TTC549 (cell line): ENCODE data around the gene ROBO1.
A peak's percentile ranks its signal among the peaks of the same experiment; 100 is the strongest.
"Not testable (repeated sequence)": the region's sequence is repeated elsewhere in the genome, so short reads cannot be mapped to it uniquely, and the experiment has no call there.

Source experiments
- FAIRE-seq: peaks from 2 replicates; lab custom pipeline; 2012; peaks lifted over from hg19 to GRCh38; lab: Jason Lieb, UNC

The ROBO1 gene

DNA sequence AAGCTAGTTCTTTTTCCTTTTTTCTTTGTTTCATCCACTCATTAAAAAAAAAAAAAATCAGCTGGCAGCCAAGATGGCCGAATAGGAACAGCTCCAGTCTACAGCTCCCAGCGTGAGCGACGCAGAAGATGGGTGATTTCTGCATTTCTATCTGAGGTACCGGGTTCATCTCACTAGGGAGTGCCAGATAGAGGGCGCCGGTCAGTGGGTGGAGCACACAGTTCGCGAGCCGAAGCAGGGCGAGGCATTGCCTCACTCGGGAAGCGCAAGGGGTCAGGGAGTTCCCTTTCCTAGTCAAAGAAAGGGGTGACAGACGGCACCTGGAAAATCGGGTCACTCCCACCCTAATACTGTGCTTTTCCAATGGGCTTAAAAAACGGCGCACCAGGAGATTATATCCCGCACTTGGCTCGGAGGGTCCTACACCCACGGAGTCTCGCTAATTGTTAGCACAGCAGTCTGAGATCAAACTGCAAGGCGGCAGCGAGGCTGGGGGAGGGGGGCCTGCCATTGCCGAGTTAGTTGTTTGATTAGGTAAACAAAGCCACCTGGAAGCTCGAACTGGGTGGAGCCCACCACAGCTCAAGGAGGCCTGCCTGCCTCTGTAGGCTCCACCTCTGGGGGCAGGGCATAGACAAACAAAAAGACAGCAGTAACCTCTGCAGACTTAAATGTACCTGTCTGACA is 1092.5 kb downstream of the ROBO1 start:
- not testable (repeated sequence) for FAIRE-seq

DNA sequence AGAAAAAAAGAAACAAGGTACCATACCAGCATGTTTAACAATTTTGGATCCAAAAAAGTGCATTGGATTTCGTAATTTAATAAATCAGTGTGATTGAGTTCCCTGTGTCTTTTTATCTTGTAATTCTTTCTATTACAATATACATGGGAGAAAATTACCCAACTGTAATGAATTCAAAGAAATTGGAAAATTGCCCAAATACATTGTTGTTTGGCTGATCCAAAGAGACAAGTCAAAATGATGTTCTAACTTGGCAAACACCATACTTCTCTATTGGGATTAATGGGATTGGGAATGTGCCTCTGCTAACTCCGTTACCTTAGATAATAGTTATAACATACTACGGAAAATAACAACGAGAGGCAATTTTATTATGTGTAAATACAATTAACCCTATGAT is 1097.1 kb downstream of the ROBO1 start:
- no peak for FAIRE-seq

DNA sequence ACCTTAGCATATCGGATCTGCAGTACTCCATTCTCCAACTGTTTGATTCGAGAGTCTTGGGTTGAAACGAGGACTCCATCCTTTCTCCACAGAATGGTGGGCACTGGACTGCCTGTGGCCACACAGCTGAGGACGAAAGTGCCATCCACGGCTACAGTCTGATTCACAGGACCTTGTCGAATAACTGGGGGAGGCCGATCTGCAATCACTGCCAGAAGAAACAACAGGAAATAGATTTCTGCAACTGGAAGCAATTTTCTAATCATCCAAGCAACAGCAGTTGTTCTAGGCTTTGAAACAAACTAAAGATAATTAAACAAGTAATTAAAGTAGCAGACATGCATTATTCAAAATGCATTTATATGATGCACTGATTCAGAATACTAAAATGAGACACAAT is 1097.7 kb downstream of the ROBO1 start:
- no peak for FAIRE-seq

GRCh38 chr3:78668302-78668701 is 1099.5 kb downstream of the ROBO1 start:
- no peak for FAIRE-seq

- FAIRE-seq: no peak
Observed at GRCh38 chr3:78666470-78666800, 1101.4 kb downstream of the ROBO1 start.

- FAIRE-seq: no peak
Observed at GRCh38 chr3:78665776-78666469, 1101.9 kb downstream of the ROBO1 start.

- FAIRE-seq: no peak
Observed at GRCh38 chr3:78665101-78665500, 1102.7 kb downstream of the ROBO1 start.

- no peak for FAIRE-seq
Observed at GRCh38 chr3:78660957-78661356, 1106.8 kb downstream of the ROBO1 start.

DNA sequence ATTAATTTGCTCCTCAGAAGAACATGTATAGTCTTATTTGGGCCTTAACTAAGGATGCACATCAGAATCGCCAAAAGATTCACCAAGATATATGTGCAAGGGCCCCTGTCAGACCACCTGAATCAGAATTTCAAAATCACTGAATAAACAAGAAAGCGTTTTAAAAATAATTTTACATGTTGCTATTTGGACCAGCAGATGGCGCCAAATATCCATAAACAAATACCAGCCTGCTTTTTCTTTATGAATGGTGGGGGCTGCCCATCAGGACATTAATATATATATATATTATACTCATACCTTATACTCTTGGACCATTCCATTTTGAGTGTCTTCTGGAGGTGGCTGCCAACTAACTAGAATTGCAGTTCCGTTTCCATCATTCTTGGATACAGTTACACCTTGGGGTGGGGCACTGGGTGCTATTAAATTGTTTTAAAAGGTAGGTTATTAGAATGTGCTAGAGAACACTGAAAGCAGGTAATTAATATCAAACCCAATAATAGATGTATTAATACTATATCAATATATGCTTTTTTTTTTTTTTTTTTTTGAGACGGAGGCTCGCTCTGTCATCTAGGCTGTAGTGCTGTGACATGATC is 1108.3 kb downstream of the ROBO1 start:
- peak; percentile 54 for FAIRE-seq

DNA sequence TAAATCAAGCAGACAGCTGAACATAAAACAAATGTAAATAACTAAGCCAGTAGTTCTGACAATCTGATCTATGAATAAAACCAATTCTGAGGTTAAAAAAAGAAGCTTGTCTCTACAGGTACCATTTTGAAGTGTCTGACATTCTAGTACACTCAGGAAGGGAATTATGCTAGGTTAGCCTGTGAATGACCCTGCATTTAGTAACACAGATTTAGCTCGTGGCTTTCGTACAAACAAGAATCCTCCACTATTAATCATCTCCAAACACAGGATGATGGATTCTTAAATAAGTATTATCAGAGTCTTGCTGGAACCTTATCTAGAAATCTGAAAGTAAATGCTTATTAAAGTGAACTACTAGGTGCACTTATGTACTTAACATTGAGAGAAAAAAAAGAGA is 1120.1 kb downstream of the ROBO1 start:
- FAIRE-seq: no peak

- FAIRE-seq: peak; percentile 89
Observed at GRCh38 chr3:78645628-78646310, 1122.0 kb downstream of the ROBO1 start.

GRCh38 chr3:78644847-78645246 is 1123.0 kb downstream of the ROBO1 start:
- FAIRE-seq: no peak

- FAIRE-seq: no peak
Observed at GRCh38 chr3:78642226-78643035, 1125.4 kb downstream of the ROBO1 start.

DNA sequence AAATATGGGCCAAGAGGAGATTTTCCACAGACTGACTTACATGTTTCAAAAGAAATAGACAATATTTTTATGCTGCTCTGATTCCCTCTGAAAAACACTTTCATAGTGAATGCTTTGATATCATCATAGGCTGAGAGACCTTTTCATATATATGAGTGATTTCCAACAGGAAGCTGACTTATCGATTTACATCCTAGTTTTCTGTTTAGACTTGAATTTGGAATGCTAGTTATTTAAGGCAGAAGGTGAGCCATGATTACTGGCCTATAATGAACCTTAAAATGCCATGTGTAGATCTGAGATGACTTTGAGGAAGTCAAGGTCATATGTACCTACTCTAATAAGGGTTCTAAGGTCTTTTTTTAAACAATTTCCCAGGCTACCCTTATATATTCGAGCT is 1126.1 kb downstream of the ROBO1 start:
- no peak for FAIRE-seq

DNA sequence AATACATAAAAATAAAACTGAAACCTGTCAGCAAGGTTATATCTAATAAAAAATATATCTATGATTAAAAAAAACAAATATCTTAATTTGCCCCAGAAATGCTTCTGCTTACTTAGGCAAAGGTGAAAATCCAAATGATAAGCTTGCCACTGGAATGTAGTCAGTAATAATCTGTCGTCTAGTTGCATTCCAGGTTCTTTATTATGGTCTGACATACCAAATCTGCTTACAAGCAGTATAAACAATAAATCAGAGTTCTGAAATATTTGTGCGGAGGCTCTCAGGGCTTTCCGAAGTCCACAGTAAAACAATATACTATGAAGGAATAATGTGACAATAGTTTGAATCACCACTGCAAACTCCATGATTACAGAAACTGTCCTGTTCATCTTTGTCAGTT is 1133.5 kb downstream of the ROBO1 start:
- no peak for FAIRE-seq

- no peak for FAIRE-seq
Observed at GRCh38 chr3:78633626-78634025, 1134.2 kb downstream of the ROBO1 start.

DNA sequence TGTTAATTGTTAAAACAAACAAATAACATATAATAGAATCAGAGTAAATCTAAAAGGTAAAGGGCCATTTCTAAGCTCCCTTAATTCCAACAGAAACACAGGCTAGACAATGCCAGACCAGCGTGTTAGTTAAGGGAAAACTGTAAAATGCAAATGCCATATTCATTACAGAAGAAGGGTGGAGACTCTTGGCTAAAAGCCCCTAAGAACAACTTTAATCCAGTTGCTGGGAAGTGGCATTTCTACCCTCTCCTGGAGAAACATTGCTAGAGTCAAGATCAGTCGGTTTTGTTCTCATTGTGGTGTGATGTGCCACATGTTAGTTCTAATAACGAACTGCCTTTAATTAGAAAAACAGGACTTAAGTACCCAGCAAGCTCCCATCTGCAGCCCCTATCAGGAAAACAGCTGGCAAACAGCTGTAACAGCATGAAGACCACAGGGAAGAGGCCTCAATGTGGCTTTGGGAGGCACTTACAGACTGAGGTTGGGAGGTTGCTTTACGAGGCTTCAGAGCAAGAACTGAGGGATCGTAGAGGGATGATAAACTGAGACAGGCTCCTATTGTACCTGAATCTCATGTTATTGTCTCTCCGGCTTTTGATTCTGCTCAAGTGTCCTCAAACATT is 1134.8 kb downstream of the ROBO1 start:
- FAIRE-seq: no peak

DNA sequence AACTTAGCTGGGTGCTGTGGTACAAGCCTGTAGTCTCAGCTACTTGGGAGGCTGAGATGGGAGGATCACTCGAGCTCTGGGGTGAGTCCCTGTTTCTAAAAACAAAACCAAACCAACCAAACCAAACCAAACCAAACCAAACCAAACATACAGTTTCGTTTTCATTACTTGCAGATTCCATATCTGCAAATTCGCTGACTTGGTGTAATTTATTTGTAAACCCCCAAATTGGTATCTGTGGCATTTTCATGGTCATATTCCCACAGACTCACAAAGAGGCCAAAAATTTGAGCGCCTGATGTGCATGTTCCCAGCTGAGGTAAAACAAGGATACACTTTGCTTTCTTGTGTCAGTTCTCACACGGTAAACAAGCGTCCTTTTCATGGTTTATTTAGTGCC is 1138.3 kb downstream of the ROBO1 start:
- no peak for FAIRE-seq

- no peak for FAIRE-seq
Observed at GRCh38 chr3:78621061-78621716, 1146.6 kb downstream of the ROBO1 start.

DNA sequence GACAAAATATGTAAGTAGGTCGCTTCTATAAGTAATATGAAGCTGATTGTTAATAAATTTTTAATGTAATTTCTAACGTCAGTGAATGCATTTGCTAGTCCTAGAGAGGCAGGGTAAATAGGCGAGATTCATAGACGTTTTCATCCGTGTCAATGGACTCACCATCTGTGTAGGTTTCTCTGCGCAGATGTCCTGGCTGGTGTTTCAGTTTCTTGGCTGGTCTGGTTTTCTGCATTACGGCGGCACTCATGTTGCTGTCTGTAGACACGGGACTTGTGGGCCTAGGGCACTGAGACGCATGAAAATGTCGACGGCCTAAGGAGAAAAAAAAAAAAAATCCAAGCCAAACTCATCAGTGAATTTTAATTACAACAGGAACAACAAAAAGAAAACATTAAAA is 1153.3 kb downstream of the ROBO1 start:
- FAIRE-seq: no peak

DNA sequence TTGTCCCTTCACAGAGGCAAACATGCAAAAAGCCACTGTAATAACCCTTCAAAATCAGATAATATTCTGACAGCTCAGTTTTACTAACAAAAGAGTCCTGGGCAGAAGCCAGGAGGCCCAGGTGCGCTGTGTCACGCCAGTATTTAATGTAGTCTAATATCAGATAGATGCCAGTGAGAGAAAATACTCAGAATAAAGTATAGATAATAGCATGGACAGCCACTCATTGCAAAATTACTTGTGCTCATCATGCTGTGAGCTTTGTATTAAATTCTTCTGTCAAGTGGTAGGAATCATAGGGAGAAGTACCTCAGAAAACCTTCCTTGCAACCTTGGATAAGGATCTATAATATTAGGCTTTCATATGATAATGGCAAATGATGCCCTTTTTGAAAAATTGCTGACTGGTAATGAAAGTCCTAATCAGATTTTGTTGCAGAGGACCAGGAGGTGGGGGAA is 1154.3 kb downstream of the ROBO1 start:
- FAIRE-seq: no peak
